GM13976 (cell line): Measurements from ENCODE around the gene NLRP1.

Experiments
- DNase-seq: peaks from one replicate; pipeline ENCODE4 v3.0.0; 2012; ENCODE audit warnings: low spot score
- CTCF ChIP-seq: IDR thresholded peaks from 2 replicates; pipeline ENCODE4 v1.5.1; 2012; ENCODE audit warnings: borderline replicate concordance, mild to moderate bottlenecking; ENCODE audit not compliant: insufficient read depth; ENCODE audit errors: extremely low read depth, missing control alignments, control extremely low read depth
- in situ Hi-C: fragments of 300-500 bp; cut with MboI; formaldehyde crosslinking; loops from one replicate; pipeline ENCODE4 v1.12.0; 2022; ENCODE audit warnings: low sequenced_read_pairs, mixed read lengths, inconsistent platforms; ENCODE audit not compliant: unreplicated experiment

NLRP1 gene

GRCh38 chr17:5545051-5545987 is 39.0 kb downstream of the NLRP1 start:
- TF ChIP-seq CTCF: no peak
- in situ Hi-C loops: no loop called here
- DNase-seq: no peak

GRCh38 chr17:5544115-5544514 is 40.2 kb downstream of the NLRP1 start:
- DNase-seq: no peak
- no peak for TF ChIP-seq CTCF
- in situ Hi-C loops: no loop called here

- in situ Hi-C loops: no loop called here
- no peak for DNase-seq
- TF ChIP-seq CTCF: no peak
Measured at GRCh38 chr17:5541610-5542202, 42.6 kb downstream of the NLRP1 start.

- in situ Hi-C loops: no loop called here
- no peak for TF ChIP-seq CTCF
- no peak for DNase-seq
Measured at GRCh38 chr17:5540321-5540720, 44.0 kb downstream of the NLRP1 start.

- in situ Hi-C loops: no loop called here
- TF ChIP-seq CTCF: no peak
- no peak for DNase-seq
Measured at GRCh38 chr17:5539286-5539685, 45.0 kb downstream of the NLRP1 start.

GRCh38 chr17:5536866-5537650 is 47.3 kb downstream of the NLRP1 start:
- no peak for TF ChIP-seq CTCF
- no peak for DNase-seq
- in situ Hi-C loops: no loop called here
